Pancreas (tissue), 10 donors: ENCODE measurements around the gene FARP1. TPM values are rescaled to one million over a fixed set of nuclear protein-coding genes. Genes with fewer than 3 reads are reported as not detected.
A peak's percentile ranks its signal among the peaks of the same experiment; 100 is the strongest.

Experiments
- ATAC-seq, 4 donors: fragments of 200-7000 bp; cut with Tn5 transposase; one replicate each; pipeline versions ENCODE4 v1.8.0 to v1.9.1; 2020; ENCODE audit warnings: mild to moderate bottlenecking in 4 of 4, moderate library complexity in 4 of 4
- DNase-seq, 6 donors: peaks; one replicate each; pipeline ENCODE4 v3.0.0-alpha.2; 2020
- FAIRE-seq: peaks from 2 replicates; lab custom pipeline; 2012; peaks lifted over from hg19 to GRCh38; lab: Jason Lieb, UNC
- H3K27ac ChIP-seq, 4 donors: fragments of 200-600 bp; sonication (generic); 1 replicate in 3 of 4; 2 replicates in 1 of 4; pipeline versions ENCODE4 v1.5.0 to v1.8.0; 2020
- H3K27me3 ChIP-seq, 4 donors: fragments of 200-600 bp; one replicate each; pipeline ENCODE4 v1.8.0; 2021
- H3K36me3 ChIP-seq, 3 donors: fragments of 200-600 bp; sonication (generic) in 1 of 3; one replicate each; pipeline versions ENCODE4 v1.5.0 to v1.8.0; 2020 to 2021
- H3K4me1 ChIP-seq, 3 donors: fragments of 200-600 bp; one replicate each; pipeline ENCODE4 v1.8.0; 2021
- H3K4me3 ChIP-seq, 4 donors: fragments of 200-600 bp; sonication (generic) in 2 of 4; one replicate each; pipeline versions ENCODE4 v1.5.0 to v1.8.0; 2020 to 2021
- H3K9me3 ChIP-seq, 4 donors: fragments of 200-600 bp; one replicate each; pipeline ENCODE4 v1.8.0; 2021
- CTCF ChIP-seq, 4 donors: fragments of 200-600 bp; sonication (generic) in 3 of 4; IDR thresholded peaks; one replicate each; pipeline versions ENCODE4 v1.5.0 to v1.8.0; 2021; ENCODE audit warnings: antibody characterized with exemption in 4 of 4
- WGBS, 2 donors: extraction: QIAGEN DNeasy Blood & Tissue Kit; methylation state at CpG; one replicate each; pipeline ENCODE4 v1.1.7; 2013; 5-methylcytosine and 5-hydroxymethylcytosine counted together
- intact Hi-C, 3 donors: fragments of 100-400 bp; cut with DNase I; formaldehyde crosslinking; loops; one replicate each; pipeline versions ENCODE4 v1.11.1 to v1.14.2; 2022
- polyA plus RNA-seq, 2 donors: library from polyadenylated mRNA; stranded (reverse); fragments of 200-250 nt; gene quantifications; one replicate each; pipeline ENCODE4 v1.2.3, GENCODE V29; 2013
- total RNA-seq, 6 donors: library from RNA; stranded (reverse); fragmentation: NEBNext Ultra II Directional in 4 of 6; extraction: Animal tissue kit (Norgen Biotek cat#: 25700) in 4 of 6; gene quantifications; one replicate each; pipeline versions ENCODE4 v1.2.1 to v1.2.4, GENCODE V29; 2021 to 2023
- donor health status: healthy with polysubstance abuse.
- donor health status: DM: no; HTN: no; CAD: no; lungs with moderate emphysema.
- donor health status: DM: no; HTN: no; CAD: no.
- donor health status: control.
- donor health status: control.
- donor health status: Bipolar disorder and iron deficiency.
- donor health status: DM: yes; HTN: yes; CAD: no.
- donor health status: DM: no; HTN: no; CAD: no.
- donor health status: DM: no; HTN: no; CAD: no.
- donor health status: DM: yes; HTN: yes; CAD: no.

FARP1 gene
- total and polyA plus RNA-seq, 8 donors: 30.8 to 95.1 (median 56.0) TPM

DNA sequence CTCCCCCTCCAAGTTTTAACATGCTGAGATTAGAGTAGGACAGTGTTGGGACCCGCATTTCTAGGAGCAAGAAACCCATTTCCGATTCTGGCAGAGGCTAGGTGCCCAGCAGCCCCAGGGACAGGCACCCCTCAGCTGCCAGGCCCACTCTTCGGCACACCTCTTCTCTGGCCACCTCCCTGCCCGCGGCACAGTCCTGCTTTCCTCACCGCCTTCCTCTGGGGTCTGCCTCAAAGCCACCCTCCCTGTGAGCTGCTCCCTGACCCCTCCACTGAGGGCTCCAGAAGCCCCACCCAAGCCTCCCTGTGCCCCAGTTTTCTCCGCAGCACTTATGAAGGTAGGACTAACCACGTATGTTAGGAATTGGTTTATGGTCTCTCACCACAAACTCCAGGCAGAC lies 354.1 kb downstream of the FARP1 start:
- no peaks in the 10 kb centered on the region for H3K36me3 ChIP-seq
- TF ChIP-seq CTCF (IDR thresholded peaks at IDR 0.05): no peak
- H3K27me3 ChIP-seq: no peaks in the 10 kb centered on the region
- WGBS, 2 donors: 95 to 96% methylated on average over 8 of the region's 8 CpGs
- no peak overlapping the region for H3K27ac ChIP-seq
- intact Hi-C loops: loop anchor here in 1 of 3 donors (10.0 kb wide), 1 partner anchor 68 kb away; no protein-coding TSS in a partner anchor
- H3K4me3 ChIP-seq: no peak overlapping the region
- H3K4me1 ChIP-seq: peaks cover 3 to 7% (median 6%) of the 10 kb centered on the region in 3 donors
- DNase-seq (no peak), FAIRE-seq (no peak), ATAC-seq (no peak)
- no peaks in the 10 kb centered on the region for H3K9me3 ChIP-seq

DNA sequence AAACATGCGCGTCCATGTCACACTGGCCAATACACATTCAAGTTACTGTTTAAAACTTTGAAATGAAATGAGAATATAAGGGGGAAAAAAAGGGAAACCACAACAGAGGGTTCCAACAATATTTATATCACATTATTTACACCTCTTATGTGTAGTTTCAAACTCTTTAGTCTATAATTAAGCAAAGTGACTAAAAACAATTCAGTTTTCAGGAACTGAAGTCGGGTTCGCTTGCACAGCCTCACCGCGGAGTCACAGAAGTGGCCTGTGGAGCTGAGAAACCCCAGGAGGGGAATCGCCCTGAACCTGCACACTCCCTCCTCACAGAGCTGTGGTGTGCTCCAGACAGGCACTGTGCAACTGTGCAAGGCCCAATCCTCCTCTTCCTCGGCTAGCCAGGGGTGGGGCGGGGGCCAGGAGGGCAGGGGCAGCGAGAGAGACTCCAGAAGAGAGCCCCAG lies 358.1 kb downstream of the FARP1 start:
- Histone ChIP-seq H3K4me3 (no peak overlapping the region), H3K27me3 (no peaks in the 10 kb centered on the region), H3K36me3 (no peaks in the 10 kb centered on the region), H3K9me3 (no peaks in the 10 kb centered on the region), H3K27ac (no peak overlapping the region), H3K4me1 (peaks cover 11 to 29% (median 16%) of the 10 kb centered on the region in 3 donors)
- DNase-seq: no peak
- intact Hi-C loops: no loop called here
- FAIRE-seq: no peak
- no peak for TF ChIP-seq CTCF (IDR thresholded peaks at IDR 0.05)
- ATAC-seq: no peak
- WGBS, 2 donors: 94% methylated on average over 10 of the region's 10 CpGs

DNA sequence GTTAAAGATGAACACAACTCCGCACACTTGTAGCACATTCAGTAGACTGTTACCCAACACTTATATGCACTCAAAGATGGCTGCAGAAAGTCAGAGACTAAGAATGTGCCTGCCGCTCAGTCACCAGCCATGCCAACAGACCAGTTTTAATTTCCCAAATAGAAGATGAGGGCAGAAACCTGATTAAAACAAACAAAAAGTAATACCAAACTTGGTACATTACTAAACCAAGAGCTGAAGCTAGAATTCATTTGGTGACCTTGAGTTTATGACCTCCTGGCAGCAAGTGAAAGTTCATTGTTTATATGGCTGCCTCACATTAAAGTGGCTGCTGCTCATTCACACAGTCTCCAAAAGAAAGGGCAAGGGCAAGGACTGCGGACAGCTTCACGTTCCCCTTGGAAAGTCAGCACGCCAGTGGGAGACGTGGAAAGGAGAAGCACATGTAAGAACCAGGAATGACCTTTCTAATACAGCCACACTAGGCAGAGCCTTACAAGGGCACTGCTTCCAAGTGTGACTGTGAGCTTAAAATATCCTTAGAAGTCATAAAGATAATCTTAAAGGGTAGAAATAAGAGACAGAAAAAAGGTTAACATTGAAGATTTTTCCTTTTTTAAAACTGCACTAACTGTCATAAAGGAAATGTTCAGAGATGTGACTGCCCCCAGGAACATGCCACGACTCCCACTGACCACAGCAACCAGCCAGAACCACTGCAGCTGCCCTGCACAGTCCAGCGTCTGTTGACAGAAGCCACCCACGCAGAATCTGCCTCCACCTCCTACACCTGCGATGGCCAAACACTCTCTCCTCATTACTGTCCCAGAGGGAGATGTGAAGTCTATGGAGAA lies 360.5 kb downstream of the FARP1 start:
- no peak overlapping the region for H3K4me3 ChIP-seq
- H3K27ac ChIP-seq: peak overlapping the region in 2 of 4 donors; percentile 15 to 31
- no peak for TF ChIP-seq CTCF (IDR thresholded peaks at IDR 0.05)
- WGBS, 2 donors: 35 to 36% methylated on average over 10 of the region's 10 CpGs
- no peaks in the 10 kb centered on the region for H3K9me3 ChIP-seq
- no peaks in the 10 kb centered on the region for H3K27me3 ChIP-seq
- peak in 3 of 4 donors; percentile 39 to 49 (median 46) for ATAC-seq
- FAIRE-seq: no peak
- peaks cover 19 to 48% (median 33%) of the 10 kb centered on the region in 3 donors for H3K4me1 ChIP-seq
- no peaks in the 10 kb centered on the region for H3K36me3 ChIP-seq
- intact Hi-C loops: no loop called here
- DNase-seq: no peak

GRCh38 chr13:98504029-98504351 lies 361.1 kb downstream of the FARP1 start:
- TF ChIP-seq CTCF (IDR thresholded peaks at IDR 0.05): no peak
- Histone ChIP-seq H3K4me1 (peaks cover 19 to 54% (median 33%) of the 10 kb centered on the region in 3 donors), H3K9me3 (no peaks in the 10 kb centered on the region), H3K27me3 (no peaks in the 10 kb centered on the region), H3K27ac (peak overlapping the region in 1 of 4 donors; percentile 15), H3K36me3 (no peaks in the 10 kb centered on the region), H3K4me3 (no peak overlapping the region)
- intact Hi-C loops: no loop called here
- ATAC-seq: no peak
- WGBS, 2 donors: 50 to 56% methylated on average over 1 of the region's 1 CpG
- no peak for DNase-seq
- FAIRE-seq: no peak
